PC-3 (cell line): ENCODE data around the gene COL13A1.

Source experiments
- EZH2 ChIP-seq: fragments of 300-600 bp; sonication (generic); IDR thresholded peaks from one replicate; pipeline ENCODE4 v1.6.1; 2017; ENCODE audit warnings: antibody characterized with exemption, mild to moderate bottlenecking, low read length; ENCODE audit not compliant: unreplicated experiment
- TF ChIP-seq, protein P1 (sequence below): fragments of 300-600 bp; sonication (generic); conservative IDR thresholded peaks from 2 replicates; pipeline ENCODE4 v1.5.1; 2017; ENCODE audit warnings: antibody characterized with exemption, low read depth, mild to moderate bottlenecking, low read length

DNA sequence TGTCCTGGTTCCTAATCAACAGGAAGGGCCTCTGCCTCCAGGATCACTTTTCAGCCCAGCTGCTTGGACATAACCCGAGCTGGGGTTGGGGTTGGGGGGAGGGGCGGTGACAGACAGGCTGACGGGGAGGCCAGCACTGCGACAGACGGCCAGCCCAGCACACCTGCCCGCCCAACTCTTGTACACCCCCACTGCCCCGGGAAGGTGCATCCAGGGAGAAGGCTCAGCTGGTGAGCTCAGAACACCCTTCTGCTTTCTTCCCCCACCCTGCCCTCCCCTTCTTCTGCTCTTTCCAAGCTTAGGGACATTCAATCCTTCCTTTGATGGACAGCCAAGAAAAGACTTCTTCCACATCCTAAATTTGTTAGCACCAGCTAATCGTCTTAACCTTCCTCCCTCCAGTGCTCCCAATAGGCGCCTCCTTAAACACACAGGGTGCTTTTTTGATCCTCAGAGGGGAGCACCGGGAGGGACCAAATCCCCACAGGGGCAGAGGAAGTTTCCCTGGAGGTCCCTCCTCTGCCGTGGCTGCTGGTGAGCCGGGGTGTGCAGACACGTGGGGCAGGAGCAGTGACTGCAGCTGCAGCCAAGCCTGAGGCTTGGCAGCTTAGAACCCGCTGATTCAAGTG lies 44.7 kb downstream of the COL13A1 start:
- TF ChIP-seq, protein P1, sequence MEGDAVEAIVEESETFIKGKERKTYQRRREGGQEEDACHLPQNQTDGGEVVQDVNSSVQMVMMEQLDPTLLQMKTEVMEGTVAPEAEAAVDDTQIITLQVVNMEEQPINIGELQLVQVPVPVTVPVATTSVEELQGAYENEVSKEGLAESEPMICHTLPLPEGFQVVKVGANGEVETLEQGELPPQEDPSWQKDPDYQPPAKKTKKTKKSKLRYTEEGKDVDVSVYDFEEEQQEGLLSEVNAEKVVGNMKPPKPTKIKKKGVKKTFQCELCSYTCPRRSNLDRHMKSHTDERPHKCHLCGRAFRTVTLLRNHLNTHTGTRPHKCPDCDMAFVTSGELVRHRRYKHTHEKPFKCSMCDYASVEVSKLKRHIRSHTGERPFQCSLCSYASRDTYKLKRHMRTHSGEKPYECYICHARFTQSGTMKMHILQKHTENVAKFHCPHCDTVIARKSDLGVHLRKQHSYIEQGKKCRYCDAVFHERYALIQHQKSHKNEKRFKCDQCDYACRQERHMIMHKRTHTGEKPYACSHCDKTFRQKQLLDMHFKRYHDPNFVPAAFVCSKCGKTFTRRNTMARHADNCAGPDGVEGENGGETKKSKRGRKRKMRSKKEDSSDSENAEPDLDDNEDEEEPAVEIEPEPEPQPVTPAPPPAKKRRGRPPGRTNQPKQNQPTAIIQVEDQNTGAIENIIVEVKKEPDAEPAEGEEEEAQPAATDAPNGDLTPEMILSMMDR: no peak
- TF ChIP-seq EZH2: no peak
